ENCODE measurements around the gene EFCAB3.
A peak's percentile ranks its signal among the peaks of the same experiment; 100 is the strongest.
"Not testable (repeated sequence)": the region's sequence is repeated elsewhere in the genome, so short reads cannot be mapped to it uniquely, and the experiment has no call there.

The EFCAB3 gene

DNA sequence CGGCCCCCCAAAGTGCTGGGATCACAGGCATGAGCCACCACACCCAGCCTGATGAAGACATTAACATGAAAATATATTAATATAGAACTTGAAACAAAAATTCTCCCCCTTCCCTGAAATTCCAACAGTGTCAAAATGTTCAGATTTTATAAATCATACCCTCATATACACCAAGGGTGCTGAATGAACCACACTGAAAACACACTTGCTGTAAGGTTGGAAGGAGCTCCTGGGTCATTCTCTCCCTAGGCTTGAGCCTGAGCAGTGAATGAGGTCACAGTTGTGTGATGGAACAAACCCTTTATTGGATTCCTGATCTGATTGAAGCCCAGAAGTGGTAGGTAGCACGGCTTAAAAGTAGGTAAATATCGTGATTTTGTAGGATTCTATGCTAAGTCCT, at the start of gene EFCAB3:
TSS of gene EFCAB3 (plus strand) at position 301 of the 400 bp plus-strand sequence. CDS start 2,427 bp downstream, outside the sequence.
- DNase-seq (ENCODE audit: low read depth in 2 of 2), result no peak

DNA sequence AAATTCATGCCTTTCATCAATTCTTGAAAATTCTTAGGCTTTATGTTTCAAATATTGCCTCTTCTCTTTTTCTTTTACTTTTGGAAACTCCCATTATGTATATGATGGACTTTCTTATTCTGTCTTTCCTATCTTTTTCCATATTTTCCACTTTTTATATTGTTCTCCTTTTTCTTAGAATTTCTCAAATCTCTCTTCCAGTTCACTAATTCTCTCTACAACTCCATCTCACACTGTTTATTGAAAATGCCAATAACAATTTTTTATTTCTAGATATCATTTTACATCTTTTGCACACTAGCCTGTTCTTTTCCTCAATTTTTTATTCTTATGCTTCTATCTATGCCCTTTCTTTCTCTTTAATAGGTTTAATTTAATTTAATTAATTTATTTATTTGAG, 43.8 kb upstream of the EFCAB3 start:
- no peak for DNase-seq (ENCODE audit: low read depth in 2 of 2)

DNA sequence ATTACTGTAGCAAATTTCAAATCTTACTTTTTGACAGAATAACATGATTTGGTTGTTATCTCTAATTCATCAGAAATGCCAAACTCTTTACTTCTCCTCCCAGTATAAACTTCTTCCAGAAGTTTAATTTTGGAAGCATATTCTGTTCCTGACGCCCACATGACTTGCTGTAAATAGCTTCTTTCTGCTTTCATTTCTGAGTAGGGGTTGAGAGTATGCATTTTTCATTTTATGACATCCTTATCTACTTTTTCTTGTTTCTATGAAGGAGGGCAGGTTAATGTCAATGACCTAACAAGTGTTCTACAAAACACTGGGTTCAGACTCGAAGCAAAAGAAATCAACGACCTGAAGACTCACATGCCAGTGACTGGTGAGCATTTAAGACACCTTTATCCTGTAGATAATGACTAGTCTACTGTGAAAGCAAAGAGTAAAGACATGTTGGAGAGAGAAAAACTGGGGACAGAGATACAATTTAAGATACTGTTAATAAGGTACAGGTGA, 36.5 kb upstream of the EFCAB3 start:
- DNase-seq (ENCODE audit: low read depth in 2 of 2), result no peak

DNA sequence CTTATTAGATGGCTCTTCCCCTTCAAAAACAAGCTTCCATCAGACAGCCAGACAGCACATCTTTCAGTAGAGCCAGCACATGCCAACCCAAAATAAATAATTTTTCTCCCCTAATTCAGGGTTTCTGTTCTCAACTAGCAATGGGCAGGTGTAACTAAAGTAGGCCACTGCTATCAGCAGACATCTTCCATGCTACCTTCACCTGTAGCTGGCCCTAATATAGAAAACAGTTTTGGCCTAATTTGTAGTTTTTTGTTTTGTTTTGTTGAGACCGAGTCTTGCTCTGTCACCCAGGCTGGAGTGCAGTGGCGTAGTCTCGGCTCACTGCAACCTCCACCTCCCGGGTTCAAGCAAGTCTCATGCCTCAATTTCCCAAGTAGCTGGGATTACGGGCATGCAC, 29.2 kb upstream of the EFCAB3 start:
- DNase-seq (ENCODE audit: low read depth in 2 of 2), result no peak

DNA sequence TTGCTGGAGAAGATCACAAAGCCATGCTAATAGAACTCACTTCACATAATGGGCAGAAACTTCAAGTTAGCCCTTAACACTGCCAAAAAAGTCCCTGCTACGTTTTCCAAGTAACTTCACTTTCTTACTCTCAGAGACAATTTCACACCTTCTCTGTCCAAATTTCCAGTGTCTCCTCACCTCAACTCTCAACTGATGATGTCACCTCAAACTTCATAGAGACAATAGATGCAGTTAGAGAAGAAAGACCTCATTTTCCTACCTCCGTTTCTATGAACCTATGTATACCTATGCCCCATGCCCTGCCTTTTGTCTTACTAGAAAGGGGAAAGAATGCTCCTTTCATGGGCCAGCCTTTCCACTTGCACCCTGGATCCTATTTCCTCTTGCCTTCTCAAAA, 14.2 kb upstream of the EFCAB3 start:
- no peak for DNase-seq (ENCODE audit: low read depth in 2 of 2)

DNA sequence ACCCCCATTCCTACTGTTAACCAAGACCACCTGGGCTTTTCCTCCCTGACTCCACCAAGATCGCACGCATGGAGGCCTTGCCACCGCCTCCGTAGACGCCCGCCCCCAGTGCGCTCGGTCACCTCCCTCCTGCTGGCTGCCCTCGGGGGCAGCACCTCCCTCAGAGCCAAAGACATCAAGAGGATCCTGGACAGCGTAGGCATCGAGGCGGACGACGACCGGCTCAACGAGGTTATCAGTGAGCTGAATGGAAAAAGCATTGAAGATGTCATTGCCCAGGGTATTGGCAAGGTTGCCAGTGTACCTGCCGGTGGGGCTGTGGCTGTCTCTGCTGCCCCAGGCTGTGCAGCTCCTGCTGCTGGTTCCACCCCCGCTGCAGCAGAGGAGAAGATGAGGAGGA, 1.2 kb downstream of the EFCAB3 start:
- DNase-seq (ENCODE audit: low read depth in 2 of 2), result no peak

DNA sequence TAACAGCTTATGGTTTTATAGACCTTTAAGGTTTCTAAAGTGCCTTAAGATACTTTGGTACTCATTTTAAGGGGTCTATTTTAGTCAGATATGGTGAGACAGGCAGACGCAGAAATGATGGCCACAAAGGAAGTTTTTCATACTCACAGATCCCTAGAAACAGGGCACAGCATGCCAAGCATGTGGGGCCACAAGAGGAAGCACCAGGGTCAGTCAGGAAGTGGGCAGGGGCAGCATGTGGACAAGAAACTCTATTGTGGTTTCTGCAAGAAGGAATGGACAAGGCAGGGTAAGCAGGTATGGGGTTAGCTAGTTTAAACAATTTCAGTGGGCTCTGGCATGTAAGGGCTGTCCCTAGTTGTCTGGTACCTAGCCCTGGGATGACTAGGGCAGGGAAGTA, 8.5 kb downstream of the EFCAB3 start:
- DNase-seq (ENCODE audit: low read depth in 2 of 2), result no peak

DNA sequence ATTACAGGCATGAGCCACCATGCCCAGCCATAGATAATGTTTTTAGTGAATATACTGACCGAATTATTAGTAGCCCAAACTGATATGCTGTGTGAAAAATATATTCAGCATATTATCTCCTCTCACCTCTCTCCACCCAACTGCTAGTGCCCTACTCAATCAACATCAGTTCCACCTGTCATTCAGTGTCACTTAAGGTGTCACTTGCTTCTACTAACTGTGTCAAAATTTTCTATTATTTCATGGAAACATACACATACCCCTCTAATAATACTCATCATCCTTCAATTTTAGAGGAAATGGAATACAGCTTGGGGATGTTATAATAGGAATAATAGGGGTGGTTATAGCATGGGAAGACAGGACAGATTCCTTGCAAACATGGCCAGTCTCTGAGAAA, 12.6 kb downstream of the EFCAB3 start:
- DNase-seq (ENCODE audit: low read depth in 2 of 2), result no peak

DNA sequence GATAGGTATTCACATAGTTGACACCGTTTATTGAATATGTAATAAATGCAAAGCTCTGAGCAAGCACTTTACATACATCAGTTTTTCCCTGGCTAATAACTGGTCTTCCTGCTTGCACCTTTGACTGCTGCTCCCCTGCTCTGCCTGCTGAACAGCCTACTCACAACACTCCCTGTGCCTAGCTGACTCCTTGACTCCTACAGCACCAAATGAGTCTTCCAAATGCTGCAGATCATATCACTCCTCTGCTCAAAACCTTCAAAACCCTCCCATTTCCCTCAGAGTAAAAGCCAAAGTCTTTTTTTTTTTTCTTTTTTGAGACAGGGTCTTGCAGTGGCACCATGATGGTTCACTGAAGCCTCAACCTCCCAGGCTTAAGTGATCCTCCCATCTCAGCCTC, 18.5 kb downstream of the EFCAB3 start:
- DNase-seq (ENCODE audit: low read depth in 2 of 2), result no peak

DNA sequence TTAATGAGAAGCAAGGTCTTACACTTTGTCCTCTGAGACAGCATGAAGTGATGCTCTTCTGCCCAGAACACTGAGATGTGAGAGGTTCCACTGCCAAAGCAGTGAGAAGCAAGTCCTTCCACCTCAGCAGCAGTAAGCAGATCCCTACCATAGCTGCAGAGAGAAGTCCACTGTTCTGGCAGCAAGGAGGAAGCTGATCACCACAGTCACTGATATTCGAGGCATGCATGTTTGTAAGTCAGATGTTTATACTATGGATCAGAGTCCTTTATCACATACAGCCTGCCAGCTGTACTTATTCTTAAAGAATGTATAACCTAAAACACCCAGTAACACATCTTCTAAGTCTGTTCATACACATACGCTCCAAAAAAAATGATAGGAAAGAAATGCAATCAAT, 25.1 kb downstream of the EFCAB3 start:
- no peak for DNase-seq (ENCODE audit: low read depth in 2 of 2)

DNA sequence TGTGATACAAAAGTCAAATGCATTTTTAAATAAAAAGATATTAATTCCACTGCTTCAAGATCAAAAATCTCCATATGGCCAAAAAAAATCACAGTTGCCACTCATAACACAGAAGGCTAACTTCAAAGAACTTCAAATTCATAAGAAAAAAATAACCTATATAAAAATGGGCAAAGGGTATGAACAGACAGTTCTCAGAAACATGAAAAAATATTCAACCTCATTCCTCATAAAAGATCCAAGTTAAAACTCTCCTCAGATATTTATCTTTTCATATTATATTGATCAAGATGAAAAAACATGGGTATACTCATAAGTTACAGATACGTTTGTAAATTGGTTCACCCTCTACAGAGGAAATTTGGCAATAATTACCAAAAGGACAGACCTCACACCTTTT, 32.7 kb downstream of the EFCAB3 start:
- not testable (repeated sequence) for DNase-seq (ENCODE audit: low read depth in 2 of 2)

DNA sequence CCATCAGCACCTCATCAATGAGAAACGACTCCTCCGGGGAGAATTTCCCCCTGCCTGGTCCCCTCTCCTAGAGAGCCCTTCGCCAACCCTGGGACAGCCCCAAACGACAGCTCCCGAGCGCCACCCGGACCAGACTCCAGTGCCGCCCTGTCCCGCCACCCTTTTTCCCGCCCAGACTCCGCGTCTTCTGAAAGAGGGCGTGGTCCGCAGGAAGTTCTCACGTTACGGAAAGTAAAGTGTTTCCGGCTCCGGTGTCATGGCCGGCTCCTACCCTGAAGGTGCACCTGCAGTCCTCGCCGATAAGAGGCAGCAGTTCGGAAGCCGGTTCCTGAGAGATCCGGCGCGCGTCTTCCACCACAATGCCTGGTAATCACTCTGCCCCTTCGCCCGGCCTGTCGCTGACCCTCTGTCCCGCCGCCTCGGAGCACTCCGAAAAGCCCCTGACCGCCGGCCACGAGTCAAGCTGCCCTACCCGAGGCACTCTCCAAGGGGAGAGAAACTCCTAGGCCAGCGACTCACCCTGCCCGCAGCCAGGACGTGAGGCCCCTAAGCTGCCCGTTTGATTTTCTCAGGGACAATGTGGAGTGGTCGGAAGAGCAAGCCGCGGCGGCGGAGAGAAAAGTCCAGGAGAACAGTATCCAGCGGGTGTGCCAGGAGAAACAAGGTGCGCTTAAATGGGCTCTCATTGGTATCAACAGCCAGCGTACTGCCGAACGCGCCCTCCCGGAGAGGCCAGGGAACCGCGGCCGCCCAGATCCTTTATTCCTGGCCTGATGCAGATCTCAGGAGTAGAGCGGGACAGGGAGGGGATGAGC, 43.5 kb downstream of the EFCAB3 start, which contains the start of gene METTL2A:
TSS of gene METTL2A (plus strand) at position 251 of the 815 bp plus-strand sequence. CDS start at position 257, 6 bp downstream.
- peak; percentile 69 to 77 for DNase-seq (ENCODE audit: low read depth in 2 of 2)

DNA sequence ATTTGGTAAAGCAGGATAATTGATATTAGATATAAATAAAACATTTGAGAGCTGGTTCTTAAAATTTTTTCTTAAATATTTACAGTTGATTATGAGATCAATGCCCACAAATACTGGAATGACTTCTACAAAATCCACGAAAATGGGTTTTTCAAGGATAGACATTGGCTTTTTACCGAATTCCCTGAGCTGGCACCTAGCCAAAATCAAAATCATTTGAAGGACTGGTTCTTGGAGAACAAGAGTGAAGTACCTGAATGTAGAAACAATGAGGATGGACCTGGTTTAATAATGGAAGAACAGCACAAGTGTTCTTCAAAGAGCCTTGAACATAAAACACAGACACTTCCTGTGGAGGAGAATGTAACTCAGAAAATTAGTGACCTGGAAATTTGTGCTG, 45.9 kb downstream of the EFCAB3 start:
- DNase-seq (ENCODE audit: low read depth in 2 of 2), result not testable (repeated sequence)

DNA sequence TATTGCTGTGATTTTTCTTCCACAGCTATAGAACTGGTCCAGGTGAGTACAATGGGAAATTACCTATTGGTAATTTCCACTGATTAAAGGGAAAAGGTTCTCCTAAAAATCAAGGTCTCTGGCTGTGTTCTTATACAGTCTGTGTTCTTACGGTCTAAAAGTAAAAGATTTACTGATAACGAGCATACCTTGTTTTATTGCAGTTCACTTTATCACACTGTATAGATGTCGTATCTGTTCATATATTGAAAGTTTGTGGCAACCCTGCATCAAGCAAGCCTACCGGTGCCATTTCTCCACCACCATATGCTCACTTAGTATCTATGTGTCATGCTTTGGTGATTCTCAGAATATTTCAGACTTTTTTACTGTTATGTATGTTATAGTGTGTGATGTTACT, 54.9 kb downstream of the EFCAB3 start:
- not testable (repeated sequence) for DNase-seq (ENCODE audit: low read depth in 2 of 2)

DNA sequence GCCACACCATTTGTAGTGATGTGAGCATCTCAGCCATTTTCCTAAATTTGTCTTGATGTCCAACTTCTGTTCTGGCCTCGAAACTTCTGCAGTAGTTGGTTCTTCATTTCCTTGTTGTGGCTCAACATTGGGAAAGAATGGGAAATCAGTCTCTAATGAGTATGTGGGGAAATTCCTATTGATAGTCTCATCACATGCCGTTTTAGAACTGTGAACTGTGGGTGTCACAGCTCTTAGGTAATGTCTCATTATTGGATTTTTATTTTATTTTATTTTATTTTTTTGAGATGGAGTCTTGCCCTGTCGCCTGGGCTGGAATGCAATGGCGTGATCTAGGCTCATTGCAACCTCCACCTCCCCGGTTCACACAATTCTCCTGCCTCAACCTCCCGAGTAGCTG, 60.8 kb downstream of the EFCAB3 start:
- DNase-seq (ENCODE audit: low read depth in 2 of 2), result not testable (repeated sequence)

DNA sequence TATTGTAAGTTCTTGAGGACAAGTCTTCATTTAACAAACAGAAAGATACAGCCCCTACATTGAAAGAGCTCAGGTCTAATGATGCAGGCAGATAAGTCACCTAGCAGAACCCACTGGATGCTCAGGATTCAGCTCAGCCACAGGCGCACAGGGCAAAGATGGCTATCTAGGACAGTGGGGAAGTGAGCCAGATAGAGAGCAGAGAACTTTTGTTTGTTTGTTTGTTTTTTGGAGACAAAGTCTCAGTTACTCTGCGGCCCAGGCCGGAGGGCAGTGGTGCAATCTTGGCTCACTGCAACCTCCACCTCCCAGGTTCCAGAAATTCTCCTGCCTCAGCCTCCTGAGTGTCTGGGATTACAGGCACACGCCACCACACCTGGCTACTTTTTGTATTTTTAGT, 63.7 kb downstream of the EFCAB3 start:
- DNase-seq (ENCODE audit: low read depth in 2 of 2), result no peak

DNA sequence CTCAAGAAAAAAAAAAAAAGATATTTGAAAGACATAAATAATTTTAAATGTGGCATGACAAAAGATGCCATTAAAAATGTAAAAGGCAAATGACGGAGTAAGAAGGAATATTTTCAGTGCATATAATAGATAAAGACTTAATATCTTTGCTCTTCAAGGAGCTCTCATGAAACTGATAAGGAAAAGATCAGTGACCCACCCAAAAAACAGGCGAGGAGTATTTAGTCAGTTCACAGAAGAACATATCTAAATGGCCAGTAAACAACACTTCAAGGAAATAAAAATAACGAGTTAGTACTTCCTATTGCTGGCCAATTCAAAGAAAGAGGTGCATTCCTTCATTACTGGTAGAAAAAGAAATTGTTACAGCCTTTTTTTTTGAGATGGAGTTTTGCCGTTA, 65.4 kb downstream of the EFCAB3 start:
- DNase-seq (ENCODE audit: low read depth in 2 of 2), result not testable (repeated sequence)

DNA sequence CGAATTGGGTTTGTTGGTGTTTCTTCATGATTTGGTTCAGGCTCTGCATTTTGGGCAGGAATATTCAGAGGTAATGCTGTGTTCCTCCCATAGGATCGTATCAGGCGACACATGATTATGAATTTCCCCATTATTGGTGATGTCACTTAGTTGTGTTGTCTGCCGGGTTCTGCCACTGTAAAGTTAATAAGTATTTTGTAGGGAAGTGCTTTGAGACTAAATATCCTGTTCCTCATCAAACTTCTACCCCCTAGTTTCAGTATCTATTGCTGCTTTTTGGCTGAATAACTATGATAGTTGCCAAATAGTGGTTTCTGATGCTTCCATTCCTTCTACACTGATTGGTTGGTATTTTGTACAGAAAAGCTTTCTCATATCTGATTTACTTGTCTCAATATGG, 71.8 kb downstream of the EFCAB3 start:
- not testable (repeated sequence) for DNase-seq (ENCODE audit: low read depth in 2 of 2)

DNA sequence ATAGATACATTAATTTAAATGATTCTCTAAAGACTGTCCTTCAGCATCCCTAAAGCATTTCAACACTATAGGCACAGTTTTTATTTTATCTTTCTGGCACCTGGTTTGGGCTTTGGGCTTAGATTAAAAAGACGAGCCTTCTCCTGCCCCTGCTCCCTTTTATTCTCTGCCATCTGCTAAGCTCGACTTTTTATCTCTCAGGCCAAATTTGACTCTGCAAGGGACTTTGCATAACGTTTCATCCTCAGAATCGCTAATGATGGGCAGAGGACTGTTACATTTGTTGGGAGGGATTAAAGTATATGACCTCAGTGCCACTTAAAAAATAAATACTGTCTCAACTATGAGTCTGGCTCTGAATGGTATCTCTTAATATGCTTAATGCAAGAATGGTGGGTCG, 72.7 kb downstream of the EFCAB3 start:
- DNase-seq (ENCODE audit: low read depth in 2 of 2), result not testable (repeated sequence)

DNA sequence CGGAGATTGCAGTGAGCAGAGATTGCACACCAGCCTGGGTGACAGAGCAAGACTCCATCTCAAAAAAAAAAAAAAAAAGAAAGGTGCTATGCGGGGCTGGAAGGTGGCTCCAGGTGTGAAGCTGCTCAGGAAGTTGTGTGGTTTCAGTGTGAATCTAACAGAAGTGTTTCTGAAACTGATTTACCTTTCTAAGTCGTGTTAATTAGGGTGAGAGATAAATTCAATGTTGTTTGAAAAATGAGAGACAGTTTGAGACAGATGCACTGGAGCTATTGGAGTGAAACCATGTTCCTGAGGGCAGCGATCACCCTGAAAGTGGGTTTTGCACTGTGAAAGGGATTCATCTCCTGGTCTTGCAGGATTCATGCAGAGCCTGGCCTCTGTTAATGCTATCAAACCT, 73.3 kb downstream of the EFCAB3 start:
- not testable (repeated sequence) for DNase-seq (ENCODE audit: low read depth in 2 of 2)

DNA sequence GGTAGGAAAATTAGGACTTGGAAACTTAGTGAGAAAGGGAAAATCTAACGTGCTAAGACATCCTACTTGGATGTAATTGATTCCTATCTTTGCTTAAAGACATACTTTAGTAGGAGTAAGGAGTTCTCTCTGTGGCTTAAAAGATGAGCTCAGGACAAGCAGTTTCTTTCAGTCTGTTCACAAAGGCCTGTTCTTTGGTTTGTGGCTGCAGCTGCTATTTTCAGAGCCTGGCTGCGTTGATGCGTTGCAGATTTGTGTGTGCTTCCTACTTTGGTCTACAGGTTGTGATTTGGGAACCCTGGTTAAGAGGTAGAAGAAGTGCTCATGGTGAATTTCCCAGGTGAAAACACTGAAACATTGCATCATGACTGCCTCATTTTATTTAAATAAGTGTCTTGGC, 73.8 kb downstream of the EFCAB3 start:
- DNase-seq (ENCODE audit: low read depth in 2 of 2), result not testable (repeated sequence)

DNA sequence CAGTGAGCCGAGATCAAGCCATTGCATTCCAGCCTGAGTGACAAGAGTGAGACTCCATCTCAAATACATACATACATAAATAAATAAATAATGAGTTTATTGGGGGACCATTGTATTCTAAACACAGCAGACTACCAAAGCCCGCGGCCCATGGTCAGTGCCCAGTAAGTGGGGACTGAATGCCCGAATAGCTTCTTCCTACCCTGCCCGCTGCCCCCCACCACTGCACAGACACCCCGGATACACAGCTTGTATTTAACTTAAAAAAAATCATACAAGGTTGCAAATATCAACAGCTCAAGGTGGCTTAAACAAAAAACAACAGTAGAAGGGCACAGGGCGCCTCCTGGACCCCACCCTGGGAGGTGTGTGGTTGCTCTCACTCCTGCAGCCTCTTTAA, 75.7 kb downstream of the EFCAB3 start:
- no peak for DNase-seq (ENCODE audit: low read depth in 2 of 2)

DNA sequence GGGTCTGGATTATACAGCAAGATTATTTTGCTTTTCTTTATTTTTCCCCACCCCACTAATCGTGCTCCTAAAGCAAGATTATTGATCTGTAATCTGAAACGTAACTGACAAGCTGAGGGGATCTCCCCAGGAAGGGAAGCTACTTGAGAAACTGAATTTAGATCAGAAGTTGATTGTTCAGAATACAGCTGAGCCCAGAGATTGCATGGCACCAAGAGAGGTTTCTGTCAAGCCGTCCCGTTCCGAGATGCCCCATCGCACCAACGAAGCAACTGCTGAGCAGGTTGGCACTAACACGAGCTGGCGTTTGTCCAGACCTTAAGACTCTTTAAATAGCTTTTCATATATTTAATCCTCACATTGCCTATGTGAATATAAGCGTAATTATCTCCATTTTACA, 78.1 kb downstream of the EFCAB3 start:
- DNase-seq (ENCODE audit: low read depth in 2 of 2), result not testable (repeated sequence)

All from activated CD4-positive, alpha-beta T cell treated with anti-CD3 and anti-CD28 coated beads for 24 hours (primary cell).